Transverse colon (tissue), 4 donors: ENCODE results near the gene TWF2. TPM values are rescaled to one million over a fixed set of nuclear protein-coding genes. Genes with fewer than 3 reads are reported as not detected.

Source experiments
- DNase-seq: peaks from one replicate; pipeline ENCODE4 v3.0.0-alpha.2; 2019
- H3K27ac ChIP-seq, 4 donors: fragments of 200-600 bp; sonication (generic); 2 replicates each; pipeline ENCODE4 v1.5.1; 2016 to 2018; ENCODE audit warnings: inconsistent platforms in 4 of 4
- H3K27me3 ChIP-seq: fragments of 200-600 bp; sonication (generic); 2 replicates; pipeline ENCODE4 v1.5.1; 2017; ENCODE audit warnings: inconsistent platforms
- H3K36me3 ChIP-seq, 4 donors: fragments of 200-600 bp; sonication (generic); 2 replicates each; pipeline ENCODE4 v1.5.1; 2017 to 2019; ENCODE audit warnings: inconsistent platforms in 4 of 4
- H3K4me1 ChIP-seq, 4 donors: fragments of 200-600 bp; sonication (generic); 2 replicates each; pipeline ENCODE4 v1.5.1; 2017 to 2020; ENCODE audit warnings: inconsistent platforms in 4 of 4
- H3K4me3 ChIP-seq, 4 donors: fragments of 200-600 bp; sonication (generic); 1 replicate in 1 of 4; 2 replicates in 3 of 4; pipeline versions ENCODE4 v1.5.1 to v1.6.1; 2017 to 2019; ENCODE audit warnings: inconsistent platforms in 4 of 4
- H3K9me3 ChIP-seq, 2 donors: fragments of 200-600 bp; sonication (generic); 2 replicates each; pipeline ENCODE4 v1.5.1; 2017 to 2019; ENCODE audit warnings: inconsistent platforms in 2 of 2
- CTCF ChIP-seq, 5 experiments: fragments of 200-600 bp in 3 of 5; fragments of 450-650 bp in 2 of 5; sonication (generic) in 3 of 5; IDR thresholded peaks; 1 replicate in 2 of 5; 2 replicates in 3 of 5; pipeline ENCODE4 v1.5.1; 2016 to 2017; ENCODE audit warnings: antibody characterized with exemption in 5 of 5, inconsistent platforms in 3 of 5, mild to moderate bottlenecking in 2 of 5, moderate library complexity in 1 of 5
- EP300 ChIP-seq: sonication (generic); formaldehyde crosslinking; IDR thresholded peaks from one replicate; pipeline ENCODE4 v1.6.1; 2017; ENCODE audit warnings: antibody characterized with exemption, low read depth
- POLR2A ChIP-seq: fragments of 450-650 bp; IDR thresholded peaks from one replicate; pipeline ENCODE4 v1.6.1; 2016; ENCODE audit warnings: antibody characterized with exemption, mild to moderate bottlenecking, moderate library complexity
- POLR2AphosphoS5 ChIP-seq, 3 donors: sonication (generic); formaldehyde crosslinking; IDR thresholded peaks; one replicate each; pipeline ENCODE4 v1.6.1; 2016; ENCODE audit warnings: antibody characterized with exemption in 3 of 3
- WGBS, 2 donors: methylation state at CpG; one replicate each; pipeline ENCODE4 v1.1.5; 2018; ENCODE audit warnings: low coverage in 1 of 2; 5-methylcytosine and 5-hydroxymethylcytosine counted together
- in situ Hi-C, 4 donors: fragments of 200-750 bp; cut with MboI; loops; one replicate each; pipeline versions ENCODE4 v1.15.0 to v1.15.1; 2017; ENCODE audit warnings: low sequenced_read_pairs in 3 of 4, low pct_ligation_motif_present in 1 of 4, low pct_unique_long_range_greater_than_20kb in 1 of 4
- intact Hi-C: fragments of 100-400 bp; cut with DNase I; formaldehyde crosslinking; loops from one replicate; pipeline ENCODE4 v1.15.1; 2023; ENCODE audit warnings: low total_unique reads
- total RNA-seq, 4 donors: library from RNA; depleted of rRNA; stranded (reverse); fragments of >200 nt; gene quantifications; one replicate each; pipeline ENCODE4 v1.1.0, GENCODE V29; 2016

TWF2 gene
- total RNA-seq, 4 donors from 2014 or later = 29.9 to 82.7 (median 61.0) TPM

GRCh38 chr3:52265387-52265786 is 26.4 kb upstream of the TWF2 start:
- no peak overlapping the region for H3K27ac ChIP-seq
- H3K9me3 ChIP-seq = no peaks in the 10 kb centered on the region
- no peak for DNase-seq
- intact Hi-C loops (no loop called here), in situ Hi-C loops (no loop called here)
- 92 to 94% methylated on average over 2 to 6 of the region's 6 CpGs for WGBS, 2 donors
- peaks cover 0 to 26% (median 3%) of the 10 kb centered on the region in 4 donors for H3K4me1 ChIP-seq
- H3K36me3 ChIP-seq = peaks cover 0 to 92% (median 42%) of the 10 kb centered on the region in 4 donors
- H3K4me3 ChIP-seq = no peak overlapping the region
- H3K27me3 ChIP-seq = no peaks in the 10 kb centered on the region
- TF ChIP-seq CTCF (IDR thresholded peaks at IDR 0.05) = no peak
- no peak for TF ChIP-seq EP300
- TF ChIP-seq POLR2A = no peak
- no peak for TF ChIP-seq POLR2AphosphoS5 (IDR thresholded peaks at IDR 0.05)

DNA sequence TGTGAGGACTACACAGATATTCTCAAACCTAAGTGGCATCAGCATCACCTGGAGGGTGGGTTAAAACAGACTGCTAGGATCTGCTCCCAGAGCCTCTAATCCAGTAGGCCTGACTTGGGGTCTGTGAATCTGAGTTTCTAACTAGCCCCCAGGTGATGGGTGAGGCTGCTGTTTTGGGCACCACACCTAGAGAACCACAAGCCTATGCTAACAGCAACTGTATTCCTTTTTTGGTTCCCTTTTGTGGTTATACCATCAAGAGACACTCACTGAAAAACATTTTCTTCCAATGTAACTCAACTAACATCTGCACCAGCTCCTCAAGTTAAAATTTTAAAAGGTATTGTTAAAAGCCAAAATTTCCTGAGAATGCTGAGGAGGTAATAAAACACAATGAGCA is 23.5 kb upstream of the TWF2 start:
- TF ChIP-seq POLR2A (no peak), CTCF (IDR thresholded peaks at IDR 0.05) (no peak), EP300 (no peak), POLR2AphosphoS5 (IDR thresholded peaks at IDR 0.05) (no peak)
- in situ Hi-C loops (no loop called here), intact Hi-C loops (no loop called here)
- Histone ChIP-seq H3K4me1 (peaks cover 0 to 7% (median 0%) of the 10 kb centered on the region in 4 donors), H3K36me3 (peaks cover 0 to 92% (median 47%) of the 10 kb centered on the region in 4 donors), H3K27ac (no peak overlapping the region), H3K4me3 (no peak overlapping the region), H3K27me3 (no peaks in the 10 kb centered on the region), H3K9me3 (no peaks in the 10 kb centered on the region)
- no peak for DNase-seq

DNA sequence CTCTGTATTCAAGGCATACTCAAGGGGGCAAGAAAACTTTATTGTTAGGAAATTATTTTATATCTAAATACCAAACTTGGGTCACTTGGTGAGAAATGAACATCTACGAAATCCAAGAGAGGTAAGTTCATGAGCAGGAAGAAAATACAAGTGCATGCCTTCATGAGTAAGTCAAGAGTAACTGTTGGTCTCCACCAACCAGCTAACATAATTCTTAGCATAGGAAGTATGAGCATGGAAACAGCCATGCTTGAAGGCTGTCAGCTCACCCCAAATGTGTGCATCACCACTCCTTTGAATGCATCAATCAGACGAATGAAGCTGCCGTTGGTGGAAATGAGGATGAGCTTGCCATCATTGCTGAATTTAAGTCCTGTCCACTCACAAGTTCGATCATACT is 20.5 kb upstream of the TWF2 start:
- intact Hi-C loops (no loop called here), in situ Hi-C loops (no loop called here)
- H3K27ac ChIP-seq = no peak overlapping the region
- DNase-seq = no peak
- H3K36me3 ChIP-seq = peaks cover 0 to 96% (median 47%) of the 10 kb centered on the region in 4 donors
- no peaks in the 10 kb centered on the region for H3K9me3 ChIP-seq
- peaks cover 0 to 10% (median 0%) of the 10 kb centered on the region in 4 donors for H3K4me1 ChIP-seq
- TF ChIP-seq POLR2AphosphoS5 (IDR thresholded peaks at IDR 0.05) = no peak
- no peak for TF ChIP-seq CTCF (IDR thresholded peaks at IDR 0.05)
- TF ChIP-seq POLR2A = no peak
- no peak for TF ChIP-seq EP300
- H3K27me3 ChIP-seq = no peaks in the 10 kb centered on the region
- 75 to 92% methylated on average over 2 to 4 of the region's 4 CpGs for WGBS, 2 donors
- no peak overlapping the region for H3K4me3 ChIP-seq

GRCh38 chr3:52259035-52259434 is 20.1 kb upstream of the TWF2 start:
- H3K4me3 ChIP-seq = no peak overlapping the region
- H3K4me1 ChIP-seq = peaks cover 0 to 14% (median under 1%) of the 10 kb centered on the region in 4 donors
- 67 to 79% methylated on average over 1 of the region's 1 CpG for WGBS, 2 donors
- intact Hi-C loops = no loop called here
- DNase-seq = no peak
- in situ Hi-C loops = no loop called here
- no peaks in the 10 kb centered on the region for H3K27me3 ChIP-seq
- H3K9me3 ChIP-seq = no peaks in the 10 kb centered on the region
- no peak overlapping the region for H3K27ac ChIP-seq
- peaks cover 0 to 95% (median 45%) of the 10 kb centered on the region in 4 donors for H3K36me3 ChIP-seq
- TF ChIP-seq POLR2AphosphoS5 (IDR thresholded peaks at IDR 0.05) (peak in 1 of 3 donors; percentile 22), CTCF (IDR thresholded peaks at IDR 0.05) (no peak), POLR2A (no peak)
